HG03175 (cell line): ENCODE data around the gene ATP1A2.

Experiments used
- ATAC-seq: cut with Tn5 transposase; IDR thresholded peaks from one replicate; pipeline ENCODE4 v1.9.1; 2021; ENCODE audit warnings: mild to moderate bottlenecking, moderate library complexity; ENCODE audit not compliant: unreplicated experiment

The ATP1A2 gene

DNA sequence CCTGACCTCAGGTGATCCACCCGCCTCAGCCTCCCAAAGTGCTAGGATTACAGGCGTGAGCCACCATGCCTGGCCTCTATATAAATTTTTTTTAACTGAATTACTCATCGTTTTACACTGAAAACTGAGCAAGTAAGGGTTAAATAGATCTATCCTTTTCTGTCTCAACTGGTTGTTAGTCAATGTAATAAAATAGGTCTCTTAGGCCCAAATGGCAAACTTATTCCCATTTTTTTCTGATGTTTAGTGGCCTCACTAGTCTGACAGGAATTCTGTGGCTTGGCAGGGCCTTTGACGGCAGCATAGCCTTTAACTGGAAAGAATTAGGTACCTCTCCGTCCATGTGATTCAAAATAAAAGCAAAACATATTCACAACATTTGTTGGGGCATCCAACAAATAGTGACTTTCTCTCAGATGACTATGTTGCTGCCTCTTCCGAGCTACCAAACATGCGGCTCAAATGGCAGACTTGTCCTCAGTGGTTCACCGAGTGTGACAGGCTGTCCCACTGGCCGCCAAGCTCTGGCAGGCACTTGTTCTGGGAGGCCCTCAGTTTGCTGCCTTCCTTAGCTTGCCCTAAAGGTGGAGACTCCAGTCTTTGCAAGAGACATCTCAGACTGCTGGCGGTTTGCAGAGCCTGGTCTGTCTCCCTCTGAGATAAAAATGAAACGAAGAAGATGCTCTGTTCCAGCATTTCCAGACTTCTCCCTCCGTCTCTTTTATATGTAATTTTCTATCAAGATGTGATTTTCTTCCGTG, 53.2 kb downstream of the ATP1A2 start:
- no peak for ATAC-seq

DNA sequence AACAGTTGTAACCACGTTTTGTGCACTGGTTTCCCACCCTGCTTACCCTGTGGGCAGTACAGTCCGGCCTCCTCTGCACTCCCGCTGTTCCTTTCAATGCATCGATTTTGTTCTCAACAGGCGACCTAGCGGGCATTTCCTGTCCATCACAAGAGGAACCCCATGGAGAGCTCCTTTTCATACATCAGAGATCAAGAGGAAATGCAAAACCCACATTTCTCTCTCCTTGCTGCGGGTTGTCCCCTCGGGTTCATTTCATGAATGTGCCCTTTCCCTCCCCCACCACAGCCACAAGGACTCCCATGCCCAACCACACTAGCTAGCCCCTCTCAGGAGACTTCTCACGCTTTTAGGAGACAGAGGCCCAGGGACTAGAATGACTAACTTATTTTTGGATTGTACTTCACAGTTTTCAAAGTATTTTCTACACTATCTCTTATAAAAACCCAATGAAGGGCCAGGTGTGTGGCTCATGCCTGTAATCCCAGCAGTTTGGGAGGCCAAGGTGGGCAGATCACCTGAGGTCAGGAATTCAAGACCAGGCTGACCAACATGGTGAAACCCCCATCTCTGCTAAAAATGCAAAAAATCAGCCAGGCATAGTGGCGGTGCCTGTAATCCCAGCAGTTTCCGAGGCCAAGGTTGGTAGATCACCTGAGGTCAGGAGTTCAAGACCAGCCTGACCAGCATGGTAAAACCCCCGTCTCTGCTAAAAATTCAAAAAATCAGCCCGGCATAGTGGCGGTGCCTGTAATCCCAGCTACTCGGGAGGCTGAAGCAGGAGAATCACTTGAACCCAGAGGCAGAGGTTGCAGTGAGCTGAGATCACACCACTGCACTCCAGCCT, 54.2 kb downstream of the ATP1A2 start:
- peak; percentile 70 for ATAC-seq

DNA sequence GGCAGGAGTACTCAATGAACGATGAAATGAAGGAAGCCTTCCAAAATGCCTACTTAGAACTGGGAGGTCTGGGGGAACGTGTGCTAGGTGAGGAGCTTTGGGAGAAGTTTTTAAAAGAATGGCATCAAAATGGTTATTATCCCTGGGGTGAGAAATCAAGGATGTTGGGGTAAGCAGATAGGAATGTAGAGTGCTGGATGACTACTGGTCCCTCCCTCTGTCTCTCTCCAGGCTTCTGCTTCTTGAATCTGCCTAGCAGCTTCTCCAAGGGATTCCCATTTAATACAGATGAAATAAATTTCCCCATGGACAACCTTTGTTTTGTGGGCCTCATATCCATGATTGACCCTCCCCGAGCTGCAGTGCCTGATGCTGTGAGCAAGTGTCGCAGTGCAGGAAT, 55.8 kb downstream of the ATP1A2 start:
- no peak for ATAC-seq

- ATAC-seq = no peak
Observed at GRCh38 chr1:160171980-160172379, 56.4 kb downstream of the ATP1A2 start.

GRCh38 chr1:160177231-160177630, 61.7 kb downstream of the ATP1A2 start:
- ATAC-seq = no peak

DNA sequence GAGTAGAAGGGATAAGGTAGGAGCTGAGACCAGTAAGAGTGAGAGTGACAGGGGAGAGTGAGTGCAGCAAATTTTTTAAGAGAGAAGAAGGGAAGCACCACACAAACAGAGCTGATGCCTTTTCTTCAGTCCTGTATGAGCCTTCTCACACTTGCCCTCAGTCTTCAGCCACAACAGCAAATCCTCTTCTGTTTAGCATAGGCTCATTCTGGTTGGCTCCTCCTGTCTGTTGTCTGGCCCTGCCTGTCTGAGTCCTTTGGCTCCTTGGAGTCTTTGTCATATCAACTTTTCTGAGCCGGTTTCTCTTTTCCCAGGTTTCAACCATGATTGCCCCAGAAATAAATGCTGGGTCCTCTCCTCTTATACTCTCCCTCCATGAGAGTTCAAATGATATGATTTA, 62.1 kb downstream of the ATP1A2 start:
- ATAC-seq = no peak

GRCh38 chr1:160178731-160179130, 63.2 kb downstream of the ATP1A2 start:
- no peak for ATAC-seq

- ATAC-seq = no peak
Observed at GRCh38 chr1:160179336-160179735, 63.8 kb downstream of the ATP1A2 start.

DNA sequence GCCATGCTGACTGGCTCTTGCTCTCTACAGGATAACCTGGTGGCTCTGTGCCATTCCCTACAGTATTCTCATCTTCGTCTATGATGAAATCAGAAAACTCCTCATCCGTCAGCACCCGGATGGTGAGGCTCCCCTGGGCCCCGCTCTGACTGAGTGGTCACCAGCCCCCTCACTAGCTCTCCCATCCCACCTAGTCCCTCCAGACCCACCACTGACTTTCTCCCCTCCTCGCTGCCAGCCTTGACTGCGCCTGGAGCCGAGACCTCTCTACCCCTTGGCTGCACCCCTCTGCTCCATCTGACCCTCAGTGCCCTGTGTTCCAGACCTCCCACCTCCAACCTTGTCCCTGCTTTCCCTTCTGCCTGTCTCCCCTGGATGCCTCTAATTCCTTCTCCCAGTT, 70.7 kb downstream of the ATP1A2 start:
- no peak for ATAC-seq

DNA sequence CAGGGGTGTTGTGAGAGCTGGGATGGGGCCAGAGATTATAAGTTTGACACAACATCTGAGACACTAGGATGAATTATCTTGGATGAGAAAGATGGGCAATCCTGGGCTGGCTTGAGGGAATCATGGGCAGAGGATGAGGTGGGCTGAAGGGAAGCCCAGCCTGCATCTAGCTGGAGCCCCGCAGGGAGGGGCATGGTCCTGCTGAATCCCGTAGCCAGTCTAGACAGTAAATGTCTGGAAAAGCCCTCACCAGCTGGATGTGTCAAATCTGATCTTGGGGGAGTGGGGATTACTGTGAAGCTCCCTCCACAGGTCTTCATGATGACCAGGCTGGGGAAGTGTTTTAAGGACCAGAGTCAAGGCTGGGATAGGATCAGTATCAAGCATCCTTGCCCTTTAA, 71.2 kb downstream of the ATP1A2 start:
- no peak for ATAC-seq

DNA sequence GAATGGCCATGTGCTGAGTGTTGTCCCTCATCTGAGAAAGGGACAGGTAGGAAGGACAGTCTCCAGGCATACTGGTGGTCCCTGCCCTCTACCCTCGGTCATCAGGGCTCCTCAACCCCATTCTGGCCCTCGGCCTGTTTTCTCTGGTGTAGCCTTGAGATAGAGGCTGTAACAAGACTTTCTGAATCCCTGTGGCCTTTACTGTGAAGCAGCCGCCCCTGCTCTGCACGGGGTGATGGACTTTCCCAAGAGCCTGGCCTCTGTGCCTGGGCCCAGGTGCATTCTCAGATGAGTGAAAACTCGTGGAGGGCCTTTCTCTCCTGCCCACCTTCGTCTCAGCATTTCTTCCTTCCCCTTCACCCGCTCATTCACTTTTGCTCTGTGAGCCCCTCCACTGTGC, 71.8 kb downstream of the ATP1A2 start:
- no peak for ATAC-seq

- no peak for ATAC-seq
Observed at GRCh38 chr1:160188341-160188740, 72.8 kb downstream of the ATP1A2 start.

DNA sequence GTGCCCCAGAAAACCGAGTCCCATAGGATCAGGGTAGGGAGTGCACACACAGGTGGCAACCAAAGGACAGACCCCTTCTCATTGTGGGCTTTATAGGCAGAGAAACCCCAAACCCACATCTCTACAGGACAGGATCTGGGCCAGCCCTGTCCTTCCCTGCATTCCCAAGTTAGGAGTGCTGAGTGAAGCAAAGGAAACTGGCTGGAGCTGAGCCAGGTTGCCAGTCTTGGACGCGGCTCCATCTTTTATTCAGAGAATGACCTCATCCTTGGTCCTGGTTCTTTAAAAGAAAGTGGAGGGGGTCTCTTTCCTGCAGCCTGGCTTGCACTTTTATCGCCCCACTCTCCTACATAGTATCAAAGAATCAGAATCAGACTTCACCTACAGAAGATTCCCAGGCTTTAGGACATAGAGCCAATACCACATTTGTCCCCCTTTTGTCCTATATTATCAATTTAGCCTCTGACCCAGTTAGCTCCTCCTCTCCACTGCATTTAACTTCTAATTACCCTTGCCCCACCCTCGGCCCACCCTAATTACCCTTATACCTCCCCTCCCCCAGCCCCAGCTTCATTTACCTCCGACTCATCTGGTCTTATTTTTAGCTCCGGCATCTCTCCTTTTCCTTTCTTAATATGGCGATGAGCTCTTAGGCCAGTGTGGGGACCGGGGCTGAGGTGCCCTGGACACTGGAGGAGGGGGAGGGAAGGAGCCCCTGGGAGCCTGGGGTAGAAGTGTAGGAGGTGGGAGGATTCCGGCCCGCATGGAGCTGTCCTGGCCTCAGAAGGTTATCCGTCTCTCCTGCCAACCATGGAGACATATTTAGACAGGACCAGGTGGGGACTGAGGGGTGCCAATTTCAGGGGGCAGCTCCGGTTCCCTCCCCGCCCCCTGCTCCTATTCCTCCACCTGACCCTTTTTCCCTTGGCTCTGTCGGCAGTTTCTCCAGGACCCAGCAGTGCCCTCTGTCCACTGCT, 74.4 kb downstream of the ATP1A2 start, which contains the start of gene CASQ1:
CASQ1 (plus strand) TSS at position 927 of the 977 bp plus-strand sequence. CDS start 177 bp downstream, outside the sequence.
- no peak for ATAC-seq

- no peak for ATAC-seq
Observed at GRCh38 chr1:160191756-160192155, 76.2 kb downstream of the ATP1A2 start.

GRCh38 chr1:160192234-160192633, 76.7 kb downstream of the ATP1A2 start:
- ATAC-seq = no peak
